Measurements from ENCODE around the gene HCST.

Gene HCST

GRCh38 chr19:35879770-35880317 lies 22.5 kb upstream of the HCST start (continued):
- TF ChIP-seq HOXA7 (CRISPR knock-in tag; IDR thresholded peaks at IDR 0.05; ENCODE audit: borderline replicate concordance) (peak; percentile 89; the same call in 1 of the 2 replicates), ZNF423 (tag by site-specific recombination; IDR thresholded peaks at IDR 0.05) (no peak), ZNF561 (tag by site-specific recombination; IDR thresholded peaks at IDR 0.05; ENCODE audit: borderline replicate concordance) (peak; percentile 100), ZNF658 (tag by site-specific recombination; IDR thresholded peaks at IDR 0.05) (no peak), ZNF747 (tag by site-specific recombination; IDR thresholded peaks at IDR 0.05) (no peak), EGR2 (tag by site-specific recombination; IDR thresholded peaks at IDR 0.05; ENCODE audit: low read depth) (peak; percentile 33; the same call in 1 of the 2 replicates), ZNF768 (tag by site-specific recombination; IDR thresholded peaks at IDR 0.05) (no peak), ZNF133 (tag by site-specific recombination; IDR thresholded peaks at IDR 0.05) (no peak), ZBTB20 (tag by site-specific recombination; IDR thresholded peaks at IDR 0.05) (no peak), ZEB2 (tag by site-specific recombination; IDR thresholded peaks at IDR 0.05) (peak; percentile 86; the same call in 1 of the 2 replicates), PRDM1 (tag by site-specific recombination; IDR thresholded peaks at IDR 0.05) (peak; percentile 84), ZNF600 (tag by site-specific recombination; IDR thresholded peaks at IDR 0.05) (peak; percentile 75; the same call in 1 of the 2 replicates), ZBTB21 (tag by site-specific recombination; IDR thresholded peaks at IDR 0.05) (peak; percentile 66), ZNF660 (tag by site-specific recombination; IDR thresholded peaks at IDR 0.05) (peak; percentile 90; the same call in 1 of the 2 replicates), ZNF175 (tag by site-specific recombination; IDR thresholded peaks at IDR 0.05) (no peak), TRIM28 (IDR thresholded peaks at IDR 0.05; ENCODE audit: borderline replicate concordance, low read length) (no peak), ZNF23 (tag by site-specific recombination; IDR thresholded peaks at IDR 0.05; ENCODE audit: borderline replicate concordance) (no peak), ZNF629 (tag by site-specific recombination; IDR thresholded peaks at IDR 0.05) (peak; percentile 92), ZBTB6 (tag by site-specific recombination; IDR thresholded peaks at IDR 0.05) (0 out of 2 replicates have a peak, but pooled peaks have one; percentile 80), KLF1 (tag by site-specific recombination; IDR thresholded peaks at IDR 0.05) (peak; percentile 94), ZBTB26 (tag by site-specific recombination; optimal IDR thresholded peaks at IDR 0.05) (peak; percentile 53), KLF16 (tag by site-specific recombination; IDR thresholded peaks at IDR 0.05) (peak; percentile 99), ZNF121 (tag by site-specific recombination; IDR thresholded peaks at IDR 0.05) (no peak), OVOL3 (tag by site-specific recombination; IDR thresholded peaks at IDR 0.05) (no peak), ZNF184 (tag by site-specific recombination; IDR thresholded peaks at IDR 0.05) (no peak)
- TF ChIP-seq, protein P1, sequence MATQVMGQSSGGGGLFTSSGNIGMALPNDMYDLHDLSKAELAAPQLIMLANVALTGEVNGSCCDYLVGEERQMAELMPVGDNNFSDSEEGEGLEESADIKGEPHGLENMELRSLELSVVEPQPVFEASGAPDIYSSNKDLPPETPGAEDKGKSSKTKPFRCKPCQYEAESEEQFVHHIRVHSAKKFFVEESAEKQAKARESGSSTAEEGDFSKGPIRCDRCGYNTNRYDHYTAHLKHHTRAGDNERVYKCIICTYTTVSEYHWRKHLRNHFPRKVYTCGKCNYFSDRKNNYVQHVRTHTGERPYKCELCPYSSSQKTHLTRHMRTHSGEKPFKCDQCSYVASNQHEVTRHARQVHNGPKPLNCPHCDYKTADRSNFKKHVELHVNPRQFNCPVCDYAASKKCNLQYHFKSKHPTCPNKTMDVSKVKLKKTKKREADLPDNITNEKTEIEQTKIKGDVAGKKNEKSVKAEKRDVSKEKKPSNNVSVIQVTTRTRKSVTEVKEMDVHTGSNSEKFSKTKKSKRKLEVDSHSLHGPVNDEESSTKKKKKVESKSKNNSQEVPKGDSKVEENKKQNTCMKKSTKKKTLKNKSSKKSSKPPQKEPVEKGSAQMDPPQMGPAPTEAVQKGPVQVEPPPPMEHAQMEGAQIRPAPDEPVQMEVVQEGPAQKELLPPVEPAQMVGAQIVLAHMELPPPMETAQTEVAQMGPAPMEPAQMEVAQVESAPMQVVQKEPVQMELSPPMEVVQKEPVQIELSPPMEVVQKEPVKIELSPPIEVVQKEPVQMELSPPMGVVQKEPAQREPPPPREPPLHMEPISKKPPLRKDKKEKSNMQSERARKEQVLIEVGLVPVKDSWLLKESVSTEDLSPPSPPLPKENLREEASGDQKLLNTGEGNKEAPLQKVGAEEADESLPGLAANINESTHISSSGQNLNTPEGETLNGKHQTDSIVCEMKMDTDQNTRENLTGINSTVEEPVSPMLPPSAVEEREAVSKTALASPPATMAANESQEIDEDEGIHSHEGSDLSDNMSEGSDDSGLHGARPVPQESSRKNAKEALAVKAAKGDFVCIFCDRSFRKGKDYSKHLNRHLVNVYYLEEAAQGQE (tag by site-specific recombination; IDR thresholded peaks at IDR 0.05) = peak; percentile 100
- TF ChIP-seq, protein P2, sequence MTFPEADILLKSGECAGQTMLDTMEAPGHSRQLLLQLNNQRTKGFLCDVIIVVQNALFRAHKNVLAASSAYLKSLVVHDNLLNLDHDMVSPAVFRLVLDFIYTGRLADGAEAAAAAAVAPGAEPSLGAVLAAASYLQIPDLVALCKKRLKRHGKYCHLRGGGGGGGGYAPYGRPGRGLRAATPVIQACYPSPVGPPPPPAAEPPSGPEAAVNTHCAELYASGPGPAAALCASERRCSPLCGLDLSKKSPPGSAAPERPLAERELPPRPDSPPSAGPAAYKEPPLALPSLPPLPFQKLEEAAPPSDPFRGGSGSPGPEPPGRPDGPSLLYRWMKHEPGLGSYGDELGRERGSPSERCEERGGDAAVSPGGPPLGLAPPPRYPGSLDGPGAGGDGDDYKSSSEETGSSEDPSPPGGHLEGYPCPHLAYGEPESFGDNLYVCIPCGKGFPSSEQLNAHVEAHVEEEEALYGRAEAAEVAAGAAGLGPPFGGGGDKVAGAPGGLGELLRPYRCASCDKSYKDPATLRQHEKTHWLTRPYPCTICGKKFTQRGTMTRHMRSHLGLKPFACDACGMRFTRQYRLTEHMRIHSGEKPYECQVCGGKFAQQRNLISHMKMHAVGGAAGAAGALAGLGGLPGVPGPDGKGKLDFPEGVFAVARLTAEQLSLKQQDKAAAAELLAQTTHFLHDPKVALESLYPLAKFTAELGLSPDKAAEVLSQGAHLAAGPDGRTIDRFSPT (tag by site-specific recombination; IDR thresholded peaks at IDR 0.05) = peak; percentile 88
- TF ChIP-seq, protein P3, sequence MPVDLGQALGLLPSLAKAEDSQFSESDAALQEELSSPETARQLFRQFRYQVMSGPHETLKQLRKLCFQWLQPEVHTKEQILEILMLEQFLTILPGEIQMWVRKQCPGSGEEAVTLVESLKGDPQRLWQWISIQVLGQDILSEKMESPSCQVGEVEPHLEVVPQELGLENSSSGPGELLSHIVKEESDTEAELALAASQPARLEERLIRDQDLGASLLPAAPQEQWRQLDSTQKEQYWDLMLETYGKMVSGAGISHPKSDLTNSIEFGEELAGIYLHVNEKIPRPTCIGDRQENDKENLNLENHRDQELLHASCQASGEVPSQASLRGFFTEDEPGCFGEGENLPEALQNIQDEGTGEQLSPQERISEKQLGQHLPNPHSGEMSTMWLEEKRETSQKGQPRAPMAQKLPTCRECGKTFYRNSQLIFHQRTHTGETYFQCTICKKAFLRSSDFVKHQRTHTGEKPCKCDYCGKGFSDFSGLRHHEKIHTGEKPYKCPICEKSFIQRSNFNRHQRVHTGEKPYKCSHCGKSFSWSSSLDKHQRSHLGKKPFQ (tag by site-specific recombination; IDR thresholded peaks at IDR 0.05) = no peak

All from HEK293 (cell line).